ENCODE data around the gene MALRD1. TPM values are rescaled to one million over a fixed set of nuclear protein-coding genes. Genes with fewer than 3 reads are reported as not detected.
A peak's percentile ranks its signal among the peaks of the same experiment; 100 is the strongest.

MALRD1 gene
- total RNA-seq, 4 donors from 2014 or later: 0.33 to 7.5 (median 1.1) TPM

- TF ChIP-seq POLR2A (IDR thresholded peaks at IDR 0.05; ENCODE audit: low read depth) (no peak), CTCF (IDR thresholded peaks at IDR 0.05) (no peak), POLR2AphosphoS5 (IDR thresholded peaks at IDR 0.05) (no peak), EP300 (IDR thresholded peaks at IDR 0.05) (no peak)
- DNase-seq (ENCODE audit: extremely low spot score): no peak
- intact Hi-C loops (cut with DNase I): no loop called here
- Histone ChIP-seq H3K4me3 (no peak overlapping the region), H3K9me3 (no peaks in the 10 kb centered on the region), H3K4me1 (peaks cover 0 to 40% (median 21%) of the 10 kb centered on the region in 4 donors), H3K36me3 (no peaks in the 10 kb centered on the region), H3K27me3 (no peaks in the 10 kb centered on the region), H3K27ac (replicated peaks in 1 of 4) (peak overlapping the region; percentile 58 to 74 (median 68))
- WGBS: 96% methylated on average over 1 of the region's 1 CpG
Measured at GRCh38 chr10:19561181-19561580, 512.6 kb downstream of the MALRD1 start.

- 67% methylated on average over 4 of the region's 4 CpGs for WGBS
- intact Hi-C loops (cut with DNase I): no loop called here
- H3K27ac ChIP-seq (replicated peaks in 1 of 4): peak overlapping the region; percentile 55 to 74 (median 60)
Measured at GRCh38 chr10:19563388-19564141, 515.0 kb downstream of the MALRD1 start.

GRCh38 chr10:19570120-19570519 is 521.5 kb downstream of the MALRD1 start:
- Histone ChIP-seq H3K27me3 (no peaks in the 10 kb centered on the region), H3K9me3 (no peaks in the 10 kb centered on the region), H3K36me3 (no peaks in the 10 kb centered on the region), H3K27ac (replicated peaks in 1 of 4) (peak overlapping the region in 3 of 4 donors; percentile 48 to 56 (median 54)), H3K4me3 (no peak overlapping the region), H3K4me1 (peaks cover 0 to 30% (median 16%) of the 10 kb centered on the region in 4 donors)
- WGBS: 22% methylated on average over 3 of the region's 3 CpGs
- intact Hi-C loops (cut with DNase I): no loop called here
- no peak for TF ChIP-seq POLR2A (IDR thresholded peaks at IDR 0.05; ENCODE audit: low read depth)
- TF ChIP-seq POLR2AphosphoS5 (IDR thresholded peaks at IDR 0.05): no peak
- no peak for TF ChIP-seq CTCF (IDR thresholded peaks at IDR 0.05)
- no peak for TF ChIP-seq EP300 (IDR thresholded peaks at IDR 0.05)
- no peak for DNase-seq (ENCODE audit: extremely low spot score)

More at GRCh38 chr10:19563388-19564141, 515.0 kb downstream of the MALRD1 start:
- no peak for TF ChIP-seq POLR2A (IDR thresholded peaks at IDR 0.05; ENCODE audit: low read depth)
- no peak for TF ChIP-seq CTCF (IDR thresholded peaks at IDR 0.05)
- no peak for TF ChIP-seq EP300 (IDR thresholded peaks at IDR 0.05)
- no peak for TF ChIP-seq POLR2AphosphoS5 (IDR thresholded peaks at IDR 0.05)
- Histone ChIP-seq H3K36me3 (no peaks in the 10 kb centered on the region), H3K4me1 (peaks cover 0 to 40% (median 21%) of the 10 kb centered on the region in 4 donors), H3K27me3 (no peaks in the 10 kb centered on the region), H3K9me3 (no peaks in the 10 kb centered on the region), H3K4me3 (no peak overlapping the region)
- no peak for DNase-seq (ENCODE audit: extremely low spot score)

GRCh38 chr10:19570991-19571390 is 522.4 kb downstream of the MALRD1 start:
- WGBS: 17% methylated on average over 1 of the region's 1 CpG
- no peaks in the 10 kb centered on the region for H3K36me3 ChIP-seq
- no peaks in the 10 kb centered on the region for H3K9me3 ChIP-seq
- no peak for DNase-seq (ENCODE audit: extremely low spot score)
- H3K4me3 ChIP-seq: no peak overlapping the region
- no peak for TF ChIP-seq POLR2AphosphoS5 (IDR thresholded peaks at IDR 0.05)
- TF ChIP-seq CTCF (IDR thresholded peaks at IDR 0.05): no peak
- no peak for TF ChIP-seq EP300 (IDR thresholded peaks at IDR 0.05)
- no peak for TF ChIP-seq POLR2A (IDR thresholded peaks at IDR 0.05; ENCODE audit: low read depth)
- peak overlapping the region in 3 of 4 donors; percentile 48 to 56 (median 54) for H3K27ac ChIP-seq (replicated peaks in 1 of 4)
- peaks cover 0 to 30% (median 16%) of the 10 kb centered on the region in 4 donors for H3K4me1 ChIP-seq
- intact Hi-C loops (cut with DNase I): no loop called here
- no peaks in the 10 kb centered on the region for H3K27me3 ChIP-seq
